Astrocyte of the cerebellum (primary cell): ENCODE data around the gene IGSF9.

Source experiments
- DNase-seq: peaks from one replicate; pipeline ENCODE4 v3.0.0-alpha.2; 2011; ENCODE audit warnings: low read depth
- H3K4me3 ChIP-seq: 2 replicates; pipeline ENCODE4 v1.5.1; 2011; ENCODE audit warnings: mild to moderate bottlenecking, low read depth, low read length, moderate library complexity
- CTCF ChIP-seq: IDR thresholded peaks from 2 replicates; pipeline ENCODE4 v1.5.1; 2012; ENCODE audit warnings: low read length, low read depth, moderate library complexity, mild to moderate bottlenecking; ENCODE audit errors: missing control alignments
- in situ Hi-C: cut with HindIII; loops from 2 replicates; pipeline ENCODE4 v1.10.0; 2017; ENCODE audit warnings: low sequenced_read_pairs

IGSF9 gene

DNA sequence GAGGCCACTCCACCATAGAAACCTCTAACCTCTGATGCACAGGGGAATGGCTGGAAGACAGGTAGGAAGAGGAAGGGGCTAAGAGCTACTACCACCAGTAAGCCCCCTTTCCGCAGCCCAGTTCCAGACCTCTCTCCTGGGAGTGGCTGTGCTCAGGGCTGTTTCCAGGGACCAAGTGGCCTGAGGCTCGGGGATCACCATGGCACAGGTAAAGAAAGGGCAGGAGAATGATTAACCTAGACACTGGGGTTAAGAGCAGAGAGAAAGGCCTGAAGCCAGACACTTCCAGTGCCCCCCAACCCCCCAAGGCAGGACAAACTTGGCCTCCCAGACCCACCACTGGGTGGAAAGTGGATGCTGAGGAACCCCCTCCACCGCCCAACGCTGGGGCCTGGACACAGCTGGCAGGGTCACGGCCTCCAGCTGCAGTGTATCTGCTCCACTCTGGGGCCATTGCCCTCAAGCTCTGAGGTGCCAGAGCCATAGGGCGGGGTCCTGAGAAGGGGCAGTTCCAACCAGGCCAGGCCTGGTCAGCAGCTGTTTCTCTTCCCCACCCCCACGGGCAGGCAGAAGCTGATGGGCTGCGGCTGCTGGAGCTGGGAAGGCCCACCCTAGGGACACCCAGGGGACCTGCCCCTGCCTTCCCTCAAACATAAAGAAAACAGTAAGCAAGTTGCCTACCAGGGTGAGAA, 22.8 kb downstream of the IGSF9 start:
- TF ChIP-seq CTCF, result no peak
- DNase-seq, result no peak
- in situ Hi-C loops, result no loop called here
- peak overlapping the region; percentile 93 for H3K4me3 ChIP-seq

GRCh38 chr1:159921700-159922504, 23.5 kb downstream of the IGSF9 start:
- no peak for TF ChIP-seq CTCF
- no peak for DNase-seq
- peak overlapping the region; percentile 93 for H3K4me3 ChIP-seq
- in situ Hi-C loops, result no loop called here

- no peak for DNase-seq
- no peak for TF ChIP-seq CTCF
- in situ Hi-C loops, result no loop called here
- no peak overlapping the region for H3K4me3 ChIP-seq
Measured at GRCh38 chr1:159921251-159921650, 24.2 kb downstream of the IGSF9 start.

GRCh38 chr1:159920651-159921050, 24.8 kb downstream of the IGSF9 start:
- no peak for TF ChIP-seq CTCF
- in situ Hi-C loops, result no loop called here
- H3K4me3 ChIP-seq, result no peak overlapping the region
- DNase-seq, result no peak

GRCh38 chr1:159920202-159920601, 25.2 kb downstream of the IGSF9 start:
- TF ChIP-seq CTCF, result no peak
- in situ Hi-C loops, result no loop called here
- no peak for DNase-seq
- H3K4me3 ChIP-seq, result no peak overlapping the region

GRCh38 chr1:159919236-159919865, 26.1 kb downstream of the IGSF9 start:
- in situ Hi-C loops, result no loop called here
- no peak for TF ChIP-seq CTCF
- no peak overlapping the region for H3K4me3 ChIP-seq
- DNase-seq, result no peak
